HepG2 (cell line): Measurements from ENCODE around the gene PDYN. TPM values are rescaled to one million over a fixed set of nuclear protein-coding genes. Genes with fewer than 3 reads are reported as not detected.

Experiments used
- ATAC-seq: fragments of 200-7000 bp; cut with Tn5 transposase; 3 replicates; pipeline ENCODE4 v1.9.1; 2020; ENCODE audit warnings: mild to moderate bottlenecking, moderate library complexity
- BruUV-seq: library from RNA; stranded (reverse); fragments of 400-500 nt; replicated peaks from 2 replicates; lab custom pipeline; 2021; lab: Mats Ljungman, UMichigan
- CTCF ChIA-PET: fragments of 300-600 bp; formaldehyde crosslinking; extraction: SDS; loops from one replicate; lab custom pipeline; 2021; ENCODE audit warnings: low total read pairs, inconsistent platforms, low intra/inter-chr PET ratio; lab: Yijun Ruan, JAX
- POLR2A ChIA-PET: fragments of 350-600 bp; sonication (Branson Sonifier 250); formaldehyde crosslinking; loops from one replicate; lab custom pipeline; 2020; ENCODE audit warnings: antibody characterized with exemption, inconsistent platforms; lab: Yijun Ruan, JAX
- DNase-seq: peaks from one replicate; pipeline ENCODE4 v3.0.0-alpha.2; 2015; ENCODE audit warnings: low spot score
- FAIRE-seq: peaks from 3 replicates; lab custom pipeline; 2011; peaks lifted over from hg19 to GRCh38; lab: Jason Lieb, UNC
- H2AFZ ChIP-seq: one replicate; pipeline ENCODE4 v1.6.1; 2011; ENCODE audit warnings: low read length, inconsistent platforms
- H3K27ac ChIP-seq: fragments of 300-600 bp; 3 replicates; pipeline ENCODE4 v1.8.0; 2011; ENCODE audit warnings: mixed run types, mild to moderate bottlenecking, mixed read lengths, low read length, inconsistent platforms; ENCODE audit not compliant: insufficient read depth; ENCODE audit errors: extremely low read length
- H3K27me3 ChIP-seq, 2 experiments: fragments of 200-600 bp in 1 of 2; 2 replicates in 1 of 2; 3 replicates in 1 of 2; pipeline versions ENCODE4 v1.6.0 to v1.8.0; 2011; ENCODE audit warnings: low read length in 2 of 2, mild to moderate bottlenecking in 2 of 2, moderate library complexity in 2 of 2, inconsistent platforms in 1 of 2; ENCODE audit not compliant: insufficient read depth in 2 of 2, control insufficient read depth in 1 of 2
- H3K36me3 ChIP-seq, 2 experiments: fragments of 200-600 bp in 1 of 2; replicated peaks in 1 of 2; 2 replicates in 1 of 2; 3 replicates in 1 of 2; pipeline versions ENCODE4 v1.5.1 to v1.8.0; 2011; ENCODE audit warnings: low read length in 2 of 2, inconsistent platforms in 1 of 2; ENCODE audit not compliant: insufficient read depth in 2 of 2, control insufficient read depth in 1 of 2
- H3K4me1 ChIP-seq: 2 replicates; pipeline ENCODE4 v1.5.1; 2012; ENCODE audit warnings: low read length, inconsistent platforms; ENCODE audit not compliant: insufficient read depth
- H3K4me2 ChIP-seq: 2 replicates; pipeline ENCODE4 v1.6.0; 2011; ENCODE audit warnings: low read depth, low read length, inconsistent platforms
- H3K4me3 ChIP-seq, 3 experiments: fragments of 200-600 bp in 1 of 3; sonication (generic), shearing (Covaris generic) in 1 of 3; replicated peaks in 1 of 3; 2 replicates each; pipeline ENCODE4 v1.5.1; 2011 to 2016; ENCODE audit warnings: low read length in 3 of 3, inconsistent platforms in 2 of 3, low read depth in 2 of 3, mild to moderate bottlenecking in 2 of 3, control low read depth in 1 of 3, mixed read lengths in 1 of 3; ENCODE audit not compliant: insufficient read depth in 1 of 3
- H3K79me2 ChIP-seq: one replicate; pipeline ENCODE4 v1.6.1; 2011; ENCODE audit warnings: low read length, inconsistent platforms; ENCODE audit not compliant: insufficient read depth
- H3K9ac ChIP-seq: 2 replicates; pipeline ENCODE4 v1.6.0; 2011; ENCODE audit warnings: mild to moderate bottlenecking, low read depth, low read length, inconsistent platforms; ENCODE audit not compliant: insufficient read depth
- H3K9me3 ChIP-seq: 2 replicates; pipeline ENCODE4 v1.5.1; 2012; ENCODE audit warnings: mild to moderate bottlenecking, low read length
- H4K20me1 ChIP-seq: 2 replicates; pipeline ENCODE4 v1.6.0; 2011; ENCODE audit warnings: inconsistent platforms, mild to moderate bottlenecking, low read length, moderate library complexity; ENCODE audit not compliant: insufficient read depth
- ATF7 ChIP-seq, 2 experiments: fragments of 450-650 bp in 1 of 2; sonication (generic) in 1 of 2; formaldehyde crosslinking in 1 of 2; IDR thresholded peaks; 2 replicates each; pipeline versions ENCODE4 v1.4.0 to v1.6.1; 2016 to 2020; ENCODE audit warnings: antibody characterized with exemption in 1 of 2, mild to moderate bottlenecking in 1 of 2, missing genetic modification reagents in 1 of 2
- CREB1 ChIP-seq, 2 experiments: fragments of 450-650 bp in 1 of 2; IDR thresholded peaks; 2 replicates each; pipeline ENCODE4 v1.6.1; 2016 to 2017; ENCODE audit warnings: control low read depth in 1 of 2, mild to moderate bottlenecking in 1 of 2, missing compliant biosample characterization in 1 of 2, missing genetic modification characterization in 1 of 2
- GABPB1 ChIP-seq: IDR thresholded peaks from 2 replicates; pipeline ENCODE4 v1.6.1; 2016; ENCODE audit warnings: mild to moderate bottlenecking, missing genetic modification reagents, moderate library complexity, missing compliant biosample characterization
- HNF1B ChIP-seq: sonication (generic); formaldehyde crosslinking; IDR thresholded peaks from 2 replicates; pipeline ENCODE4 v1.5.1; 2020; ENCODE audit warnings: mild to moderate bottlenecking, moderate library complexity, missing genetic modification reagents
- NCOA2 ChIP-seq: sonication (generic); formaldehyde crosslinking; IDR thresholded peaks from 2 replicates; pipeline ENCODE4 v1.8.0; 2022; ENCODE audit warnings: inconsistent platforms
- NR1H2 ChIP-seq: sonication (generic); formaldehyde crosslinking; IDR thresholded peaks from 2 replicates; pipeline ENCODE4 v1.8.1; 2022; ENCODE audit warnings: low read depth, missing genetic modification reagents, borderline replicate concordance
- SP4 ChIP-seq: sonication (generic); formaldehyde crosslinking; IDR thresholded peaks from 2 replicates; pipeline ENCODE4 v1.8.1; 2023; ENCODE audit warnings: mild to moderate bottlenecking, missing genetic modification reagents
- ZNF333 ChIP-seq: sonication (generic); formaldehyde crosslinking; IDR thresholded peaks from 2 replicates; pipeline ENCODE4 v1.4.0; 2020; ENCODE audit warnings: mild to moderate bottlenecking, missing genetic modification reagents, borderline replicate concordance
- ZNF354B ChIP-seq: sonication (generic); formaldehyde crosslinking; IDR thresholded peaks from 2 replicates; pipeline ENCODE4 v1.8.0; 2022; ENCODE audit warnings: mild to moderate bottlenecking, missing genetic modification reagents
- ZNF513 ChIP-seq: sonication (generic); formaldehyde crosslinking; conservative IDR thresholded peaks from 2 replicates; pipeline ENCODE4 v1.5.0; 2020; ENCODE audit warnings: missing genetic modification reagents
- WGBS: methylation state at CpG from one replicate; pipeline ENCODE4 v1.1.6; 2017; ENCODE audit warnings: low lambda C conversion rate; 5-methylcytosine and 5-hydroxymethylcytosine counted together
- in situ Hi-C: cut with HindIII; loops from 2 replicates; pipeline ENCODE4 v1.10.0; 2017; ENCODE audit warnings: low pct_unique_long_range_greater_than_20kb; ENCODE audit not compliant: extremely low pct_ligation_motif_present
- intact Hi-C: fragments of 100-400 bp; cut with micrococcal nuclease; formaldehyde crosslinking; loops from one replicate; pipeline ENCODE4 v1.10.0; 2022; ENCODE audit not compliant: unreplicated experiment
- polyA plus RNA-seq, 8 experiments: library from polyadenylated mRNA; depleted of rRNA in 3 of 8; stranded (reverse) in 7 of 8; unstranded in 1 of 8; fragments of >200 nt; fragmentation: Illumina TruSeq in 4 of 8; extraction: Trizol in 4 of 8; gene quantifications; 2 replicates each; pipeline versions ENCODE4 v1.2.1 to v1.2.3, GENCODE V29; 2011 to 2016; ENCODE audit warnings: low read depth in 4 of 8, missing spikeins in 1 of 8, mixed read lengths in 1 of 8; ENCODE audit not compliant: insufficient read depth in 1 of 8
- total RNA-seq, 5 experiments: library from RNA; depleted of rRNA; stranded (reverse); fragments of >200 nt; fragmentation: Illumina TruSeq; extraction: Trizol; gene quantifications; 2 replicates each; pipeline ENCODE4 v1.2.3, GENCODE V29; 2016; ENCODE audit warnings: low read depth in 1 of 5

Gene PDYN
- total and polyA plus RNA-seq, 2 of the 13 experiments (the other 11 are each of a cell fraction or from before 2014, with no cell fraction given), result not detected

DNA sequence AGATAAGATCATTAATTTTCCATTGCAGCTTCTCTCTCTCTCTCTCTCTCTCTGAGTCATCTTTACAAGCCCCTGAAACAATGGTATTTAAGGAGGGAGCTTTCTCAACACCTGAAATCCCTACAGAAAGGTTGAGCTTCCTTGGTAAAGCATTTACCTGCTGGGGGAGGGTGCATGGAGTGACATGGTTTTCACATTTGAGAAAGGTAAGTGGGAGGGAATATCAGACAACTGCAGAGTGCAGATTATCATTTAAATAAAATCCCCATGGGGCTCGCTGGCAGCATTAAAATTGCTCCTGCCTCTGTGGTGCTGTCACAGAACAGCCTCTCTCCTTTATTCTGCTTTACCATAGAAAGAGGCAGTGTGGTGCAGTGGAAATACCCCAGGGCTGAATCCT is 10.3 kb upstream of the PDYN start:
- ATAC-seq, result no peak

DNA sequence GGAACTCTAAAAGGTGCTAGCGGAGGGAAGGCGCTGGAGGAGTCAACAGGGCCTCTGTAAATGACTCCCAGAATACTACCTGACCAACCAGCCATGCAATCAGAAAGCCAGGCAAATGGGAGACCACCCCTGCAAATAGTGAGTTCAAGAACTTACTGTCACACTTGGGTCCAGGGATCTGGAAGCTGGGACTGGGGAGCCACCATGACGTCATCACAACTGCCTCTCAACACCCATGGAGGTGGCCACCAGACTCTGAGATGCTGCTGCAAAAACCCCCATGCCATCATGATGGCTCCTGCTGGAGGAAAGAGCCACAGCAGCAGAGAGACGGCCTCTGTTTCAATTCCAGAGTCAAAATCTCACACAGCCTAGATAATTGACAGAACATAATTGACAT is 8.5 kb upstream of the PDYN start:
- intact Hi-C loops (no loop called here), in situ Hi-C loops (no loop called here)
- FAIRE-seq (no peak), ATAC-seq (no peak), DNase-seq (no peak)
- Histone ChIP-seq H3K27ac (no peak overlapping the region), H3K79me2 (no peaks in the 10 kb centered on the region), H2AFZ (no peak overlapping the region), H3K27me3 (peaks cover 4 to 10% of the 10 kb centered on the region in 2 experiments; a peak in 4 of 5 replicates), H3K36me3 (no peaks in the 10 kb centered on the region), H3K9me3 (no peaks in the 10 kb centered on the region), H3K4me3 (no peak overlapping the region), H3K9ac (no peak overlapping the region), H4K20me1 (peaks cover 9% of the 10 kb centered on the region; the same call in 1 of the 2 replicates), H3K4me2 (no peak overlapping the region), H3K4me1 (peaks cover 9% of the 10 kb centered on the region)
- 20% methylated on average over 4 of the region's 4 CpGs for WGBS
- POLR2A ChIA-PET, result no interaction called here
- CTCF ChIA-PET, result no interaction called here
- TF ChIP-seq ZNF513 (CRISPR knock-in tag) (no peak), ZNF333 (CRISPR knock-in tag) (no peak), ZNF354B (CRISPR knock-in tag) (no peak), GABPB1 (CRISPR knock-in tag) (no peak), ATF7 (IDR thresholded peaks at IDR 0.05) (peak; percentile 100), ATF7 (CRISPR knock-in tag; IDR thresholded peaks at IDR 0.05) (no peak), CREB1 (IDR thresholded peaks at IDR 0.05) (peak; percentile 98), CREB1 (CRISPR knock-in tag; IDR thresholded peaks at IDR 0.05) (no peak)
- BruUV-seq, result no TSS peak

More for the DNA sequence above, 10.3 kb upstream of the PDYN start:
- Histone ChIP-seq H3K4me3 (no peak overlapping the region), H2AFZ (no peak overlapping the region), H3K9ac (no peak overlapping the region), H3K36me3 (no peaks in the 10 kb centered on the region), H4K20me1 (peaks cover 9% of the 10 kb centered on the region; the same call in 1 of the 2 replicates), H3K4me2 (no peak overlapping the region), H3K27me3 (no peaks in the 10 kb centered on the region), H3K79me2 (no peaks in the 10 kb centered on the region), H3K27ac (no peak overlapping the region), H3K9me3 (no peaks in the 10 kb centered on the region), H3K4me1 (peaks cover 9% of the 10 kb centered on the region)
- in situ Hi-C loops (no loop called here), intact Hi-C loops (no loop called here)
- no peak for TF ChIP-seq SP4 (CRISPR knock-in tag)
- no peak for TF ChIP-seq NCOA2
- no peak for TF ChIP-seq NR1H2 (CRISPR knock-in tag)
- no peak for TF ChIP-seq HNF1B (CRISPR knock-in tag)
- POLR2A ChIA-PET, result no interaction called here
- CTCF ChIA-PET, result no interaction called here
- BruUV-seq, result no TSS peak
- FAIRE-seq (no peak), DNase-seq (no peak)
- WGBS, result 0% methylated on average over 1 of the region's 1 CpG
